T-helper 2 cell treated with Interferon-gamma antibody and Interleukin-4, amounts not matched to agents 100 ng/mL and 5 ng/mL, for 36 hours (primary cell): ENCODE measurements around the gene NDUFAF8. TPM values are rescaled to one million over a fixed set of nuclear protein-coding genes. Genes with fewer than 3 reads are reported as not detected.

Source experiments
- intact Hi-C: fragments of 100-400 bp; cut with micrococcal nuclease; formaldehyde crosslinking; loops from one replicate; pipeline ENCODE4 v1.15.1; 2023
- total RNA-seq: library from RNA; stranded (reverse); gene quantifications from 2 replicates; pipeline ENCODE4 v1.2.3, GENCODE V29; 2022

NDUFAF8 gene
- 42.5 and 43.3 TPM in 2 replicates for total RNA-seq

GRCh38 chr17:81238815-81239713, at the start of gene NDUFAF8, which contains the start of gene TEPSIN:
TSS of gene NDUFAF8 (plus strand) at chr17:81239318. CDS start at chr17:81239364, 46 bp downstream.
TSS of gene TEPSIN (minus strand) at chr17:81239055. CDS start at chr17:81239033, 22 bp downstream.
- intact Hi-C loops, result loop anchor here (1.0 to 2.0 kb wide), 2 partner anchors 16 to 56 kb away; partner anchors contain the start of gene SLC38A10

- intact Hi-C loops, result no loop called here
Measured at GRCh38 chr17:81189670-81190530, 49.2 kb upstream of the NDUFAF8 start.

DNA sequence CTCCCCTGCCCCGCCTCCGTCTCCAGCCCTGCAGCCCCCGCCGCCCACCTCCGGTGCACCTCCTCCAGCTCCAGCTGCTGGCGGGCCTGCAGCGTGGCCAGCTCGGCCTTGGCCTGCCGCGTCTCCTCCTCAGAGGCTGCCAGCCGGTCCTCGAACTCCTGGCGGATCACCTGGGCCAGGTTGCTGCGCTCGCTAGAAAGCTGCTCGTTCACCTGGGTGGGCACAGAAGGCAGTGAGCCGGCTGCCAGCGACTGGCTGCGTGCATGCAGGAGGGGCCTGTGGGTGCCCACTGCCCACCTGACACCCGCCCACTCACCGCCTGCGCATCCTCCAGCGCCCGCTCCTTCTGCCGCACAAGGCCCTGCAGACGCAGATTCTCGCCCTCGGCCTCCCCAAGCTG, 48.5 kb upstream of the NDUFAF8 start:
- intact Hi-C loops, result no loop called here

GRCh38 chr17:81191116-81191515, 48.0 kb upstream of the NDUFAF8 start:
- intact Hi-C loops, result no loop called here

GRCh38 chr17:81191646-81192045, 47.5 kb upstream of the NDUFAF8 start:
- intact Hi-C loops, result no loop called here

DNA sequence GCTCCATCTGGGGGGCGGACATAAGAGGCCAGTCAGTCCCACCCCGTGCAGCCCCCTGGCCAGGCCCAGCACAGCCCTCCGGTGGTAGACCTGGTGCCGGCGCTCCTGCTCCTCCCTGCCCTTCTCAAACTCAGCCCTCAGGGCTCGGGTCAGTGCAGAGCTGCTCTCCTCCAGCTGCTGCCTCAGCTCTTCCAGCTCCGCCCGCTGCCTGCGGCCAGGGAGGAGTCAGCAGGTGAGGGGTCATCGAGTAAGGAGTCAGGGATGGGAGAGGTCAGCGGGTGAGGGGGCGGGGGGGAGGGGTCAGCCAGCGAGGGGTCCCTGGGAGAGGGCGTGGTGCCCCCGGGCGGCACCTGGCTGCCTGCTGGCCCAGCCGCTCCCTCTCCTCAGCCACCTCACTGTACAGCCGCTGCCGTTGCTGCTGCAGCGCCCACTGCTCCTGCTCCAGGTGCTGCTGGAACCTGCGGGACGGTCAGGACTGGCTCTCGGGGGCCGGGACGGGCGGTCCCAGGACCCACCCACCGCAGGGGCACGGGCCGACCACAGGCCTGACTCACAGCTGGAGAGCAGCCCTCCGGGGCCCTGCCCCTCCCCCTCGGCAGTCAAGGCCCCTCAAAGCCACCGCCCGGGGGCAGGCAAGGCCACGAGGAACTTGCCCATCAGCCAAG, 46.6 kb upstream of the NDUFAF8 start:
- intact Hi-C loops, result no loop called here

DNA sequence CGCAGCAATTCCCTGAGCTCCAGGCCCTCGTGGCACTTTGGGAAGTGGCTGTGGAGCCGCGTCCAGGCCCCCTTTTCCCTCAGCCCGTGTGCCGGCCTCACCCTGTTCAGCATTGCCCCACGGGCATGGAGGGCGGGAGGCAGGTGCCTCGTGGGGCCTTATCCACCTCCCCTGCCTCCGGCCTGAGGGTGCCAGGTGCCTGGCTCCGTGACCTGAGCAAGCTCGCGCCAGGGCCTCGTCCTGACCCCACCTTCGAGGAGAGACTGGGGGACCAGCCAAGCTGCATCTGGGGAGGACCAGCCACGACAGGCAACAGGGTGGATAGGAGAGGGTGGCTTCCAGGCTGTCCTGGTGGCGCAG, 46.1 kb upstream of the NDUFAF8 start:
- intact Hi-C loops, result no loop called here

- intact Hi-C loops, result no loop called here
Measured at GRCh38 chr17:81193470-81194224, 45.5 kb upstream of the NDUFAF8 start.

- intact Hi-C loops, result no loop called here
Measured at GRCh38 chr17:81194225-81194760, 44.8 kb upstream of the NDUFAF8 start.

GRCh38 chr17:81194941-81195901, 43.9 kb upstream of the NDUFAF8 start:
- intact Hi-C loops, result no loop called here

DNA sequence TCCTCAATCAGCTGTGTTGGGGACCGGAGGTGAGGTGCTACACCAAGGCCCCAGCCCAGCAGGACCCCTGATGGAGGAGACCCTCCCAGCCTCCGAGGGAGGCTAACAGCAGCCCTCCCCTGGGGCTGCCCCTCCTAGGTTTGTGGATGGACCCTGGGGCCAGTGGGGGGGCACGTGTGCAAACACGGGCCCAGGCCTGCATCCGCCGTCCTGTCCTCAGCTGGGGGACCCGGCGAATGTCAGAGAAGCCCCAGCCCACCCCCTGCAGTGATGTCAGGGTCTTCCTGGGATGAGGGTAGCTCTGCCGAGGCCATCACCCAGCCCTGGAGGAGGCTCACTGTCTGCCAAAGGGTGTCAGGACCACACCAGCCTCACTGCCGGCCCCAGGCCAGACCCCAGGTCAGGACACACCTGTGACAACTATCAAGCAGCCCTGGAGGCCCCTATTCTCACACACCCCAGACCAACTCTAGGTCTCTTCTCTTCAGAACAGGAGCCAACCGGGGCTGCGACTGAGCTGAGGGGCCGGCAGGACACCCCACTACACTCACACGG, 43.1 kb upstream of the NDUFAF8 start:
- intact Hi-C loops, result no loop called here

GRCh38 chr17:81196505-81197408, 42.4 kb upstream of the NDUFAF8 start:
- intact Hi-C loops, result no loop called here

DNA sequence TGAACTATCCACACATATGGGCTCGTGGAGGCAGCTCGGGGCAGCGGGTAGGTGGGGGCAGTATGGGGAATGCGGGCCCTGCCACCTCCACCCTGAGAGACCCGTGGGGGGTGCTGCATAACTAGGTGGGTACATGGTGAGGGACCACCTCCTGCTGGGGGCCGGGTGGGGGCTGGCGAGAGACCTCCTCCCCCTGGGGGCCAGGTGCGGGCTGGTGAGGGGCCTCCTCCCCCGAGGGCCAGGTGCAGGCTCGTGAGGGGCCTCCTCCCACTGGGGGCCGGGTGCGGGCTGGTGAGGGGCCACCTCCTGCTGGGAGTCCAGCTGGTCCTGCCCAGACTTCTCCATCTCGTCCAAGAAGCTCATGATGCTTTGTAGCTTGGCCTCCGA, 41.7 kb upstream of the NDUFAF8 start:
- intact Hi-C loops, result no loop called here

GRCh38 chr17:81197831-81198490, 41.2 kb upstream of the NDUFAF8 start:
- intact Hi-C loops, result no loop called here

GRCh38 chr17:81198826-81199481, 40.2 kb upstream of the NDUFAF8 start:
- intact Hi-C loops, result no loop called here

DNA sequence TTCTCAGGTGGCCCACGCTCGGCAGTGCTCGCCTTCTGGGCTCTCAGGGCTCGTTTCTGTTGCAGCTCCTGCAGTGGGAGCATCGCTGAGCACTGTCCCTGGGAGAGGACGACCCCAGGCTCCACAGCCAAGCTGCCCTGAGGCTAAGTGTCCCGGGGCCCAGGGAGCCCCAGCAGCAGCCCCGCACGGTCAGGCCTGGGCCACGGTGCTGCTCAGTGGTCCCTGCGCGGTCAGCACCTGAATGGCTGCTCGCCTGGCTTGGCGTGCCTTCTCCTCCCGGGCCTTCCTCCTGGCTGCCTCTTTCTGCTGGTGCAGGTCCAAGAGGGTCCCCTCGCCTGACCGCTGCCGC, 39.7 kb upstream of the NDUFAF8 start:
- intact Hi-C loops, result no loop called here

GRCh38 chr17:81200201-81200600, 38.9 kb upstream of the NDUFAF8 start:
- intact Hi-C loops, result no loop called here
